ENCODE measurements around the gene FHIP1B.

DNA sequence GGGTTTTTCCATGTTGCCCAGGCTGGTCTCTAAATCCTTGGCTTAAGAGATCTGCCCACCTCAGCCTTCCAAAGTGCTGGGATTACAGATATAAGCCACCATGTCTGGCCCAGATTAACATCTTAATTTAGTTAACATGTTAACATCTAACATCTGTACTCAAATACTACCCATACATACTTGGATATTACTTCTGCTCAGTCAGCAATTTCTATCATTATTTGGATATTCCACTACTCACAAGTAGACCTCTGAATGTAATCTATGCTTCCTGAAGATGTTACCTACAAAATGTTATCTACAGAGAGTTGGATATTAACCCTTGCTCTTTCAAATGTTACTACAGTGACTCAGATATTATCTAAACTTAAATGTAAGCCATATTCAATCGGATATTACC, 29.2 kb upstream of the FHIP1B start:
- TF ChIP-seq, protein P1, sequence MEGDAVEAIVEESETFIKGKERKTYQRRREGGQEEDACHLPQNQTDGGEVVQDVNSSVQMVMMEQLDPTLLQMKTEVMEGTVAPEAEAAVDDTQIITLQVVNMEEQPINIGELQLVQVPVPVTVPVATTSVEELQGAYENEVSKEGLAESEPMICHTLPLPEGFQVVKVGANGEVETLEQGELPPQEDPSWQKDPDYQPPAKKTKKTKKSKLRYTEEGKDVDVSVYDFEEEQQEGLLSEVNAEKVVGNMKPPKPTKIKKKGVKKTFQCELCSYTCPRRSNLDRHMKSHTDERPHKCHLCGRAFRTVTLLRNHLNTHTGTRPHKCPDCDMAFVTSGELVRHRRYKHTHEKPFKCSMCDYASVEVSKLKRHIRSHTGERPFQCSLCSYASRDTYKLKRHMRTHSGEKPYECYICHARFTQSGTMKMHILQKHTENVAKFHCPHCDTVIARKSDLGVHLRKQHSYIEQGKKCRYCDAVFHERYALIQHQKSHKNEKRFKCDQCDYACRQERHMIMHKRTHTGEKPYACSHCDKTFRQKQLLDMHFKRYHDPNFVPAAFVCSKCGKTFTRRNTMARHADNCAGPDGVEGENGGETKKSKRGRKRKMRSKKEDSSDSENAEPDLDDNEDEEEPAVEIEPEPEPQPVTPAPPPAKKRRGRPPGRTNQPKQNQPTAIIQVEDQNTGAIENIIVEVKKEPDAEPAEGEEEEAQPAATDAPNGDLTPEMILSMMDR (IDR thresholded peaks at IDR 0.05): no peak
- no peak for TF ChIP-seq POLR2AphosphoS5 (IDR thresholded peaks at IDR 0.05)
- no peak for TF ChIP-seq POLR2A (IDR thresholded peaks at IDR 0.05)

Data from suprapubic skin (tissue), 4 donors.